GM19395 (cell line): ENCODE measurements around the gene MKRN2.
"Not testable (repeated sequence)": the region's sequence is repeated elsewhere in the genome, so short reads cannot be mapped to it uniquely, and the experiment has no call there.

Experiments
- ATAC-seq: cut with Tn5 transposase; IDR thresholded peaks from one replicate; pipeline ENCODE4 v1.9.1; 2021; ENCODE audit warnings: mild to moderate bottlenecking, moderate library complexity; ENCODE audit not compliant: unreplicated experiment

MKRN2 gene, protein sequence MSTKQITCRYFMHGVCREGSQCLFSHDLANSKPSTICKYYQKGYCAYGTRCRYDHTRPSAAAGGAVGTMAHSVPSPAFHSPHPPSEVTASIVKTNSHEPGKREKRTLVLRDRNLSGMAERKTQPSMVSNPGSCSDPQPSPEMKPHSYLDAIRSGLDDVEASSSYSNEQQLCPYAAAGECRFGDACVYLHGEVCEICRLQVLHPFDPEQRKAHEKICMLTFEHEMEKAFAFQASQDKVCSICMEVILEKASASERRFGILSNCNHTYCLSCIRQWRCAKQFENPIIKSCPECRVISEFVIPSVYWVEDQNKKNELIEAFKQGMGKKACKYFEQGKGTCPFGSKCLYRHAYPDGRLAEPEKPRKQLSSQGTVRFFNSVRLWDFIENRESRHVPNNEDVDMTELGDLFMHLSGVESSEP

GRCh38 chr3:12556690-12557472, at the start of gene MKRN2:
TSS of gene MKRN2 (plus strand) at chr3:12557087. CDS start at chr3:12557151, 64 bp downstream.
- peak; percentile 73 for ATAC-seq

DNA sequence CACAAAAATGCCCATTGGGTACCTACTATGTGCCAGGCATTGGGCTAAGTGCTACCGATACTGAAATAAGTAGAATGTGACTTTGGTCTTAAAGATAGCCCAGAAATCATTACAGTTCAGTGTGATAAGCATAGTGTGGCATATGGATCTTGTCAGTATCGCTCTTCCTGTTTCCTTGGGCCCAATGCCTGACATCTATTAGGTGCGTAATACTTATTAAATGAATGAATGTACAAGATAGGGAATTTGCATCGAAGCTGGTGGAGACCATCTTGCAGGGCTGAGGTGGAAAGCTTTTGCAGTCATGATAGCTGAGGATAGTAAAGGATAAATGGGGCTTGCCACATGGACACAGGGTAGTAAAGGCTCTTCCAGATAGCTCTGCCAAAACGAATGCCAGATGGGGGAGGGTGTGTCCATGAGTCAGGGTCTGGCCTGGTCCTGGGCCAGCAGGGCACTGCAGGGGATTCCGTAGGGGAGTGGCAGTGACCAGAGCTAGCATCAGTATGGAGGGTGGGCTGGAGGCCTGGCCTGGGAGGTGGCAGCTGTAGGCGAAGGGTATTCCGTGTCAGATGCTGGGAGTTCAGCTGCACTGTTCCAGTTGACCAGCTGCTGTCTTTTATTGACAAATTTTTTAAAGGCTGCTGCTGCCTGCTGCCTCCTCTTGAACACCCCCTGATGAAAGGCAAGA, 49.2 kb upstream of the MKRN2 start:
- ATAC-seq: no peak

DNA sequence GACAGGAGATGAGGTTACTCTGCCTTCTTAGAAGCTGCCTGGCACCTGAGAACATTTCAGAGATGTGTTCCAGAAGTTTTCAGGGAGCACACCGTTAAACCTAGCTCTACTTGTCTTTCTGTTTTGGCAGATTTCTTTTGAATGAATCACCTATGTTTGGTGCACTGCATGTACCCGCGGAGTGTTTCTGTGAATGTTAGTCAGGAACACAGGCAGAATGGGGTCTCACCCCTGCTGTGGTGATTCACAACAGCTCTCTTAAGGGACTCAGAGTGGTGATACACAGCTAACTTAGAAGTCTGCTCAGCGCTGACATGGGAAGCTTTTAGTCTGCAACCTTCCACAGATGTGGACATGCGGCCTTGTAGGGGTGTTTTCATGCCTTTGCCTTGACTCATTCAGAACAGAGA, 48.6 kb upstream of the MKRN2 start:
- ATAC-seq: no peak

DNA sequence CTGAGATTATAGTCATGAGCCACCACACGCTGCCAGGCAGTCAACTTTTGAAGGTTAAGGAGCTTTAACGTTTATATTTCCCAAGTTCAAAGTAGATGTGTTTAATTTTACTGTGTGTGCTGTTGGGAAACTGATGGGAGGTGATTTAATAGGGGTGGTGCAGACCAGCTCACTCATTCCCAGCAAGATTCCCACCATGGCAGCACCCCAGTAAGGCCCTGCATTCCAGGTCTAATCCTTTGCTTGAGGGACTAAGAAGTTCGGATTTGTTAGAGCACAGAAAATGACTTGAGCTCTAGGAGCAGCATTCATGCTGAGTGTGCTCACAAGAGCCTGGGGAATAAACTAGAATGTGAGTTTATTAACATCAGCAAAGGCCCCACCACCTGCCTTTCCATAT, 47.4 kb upstream of the MKRN2 start:
- ATAC-seq: no peak

DNA sequence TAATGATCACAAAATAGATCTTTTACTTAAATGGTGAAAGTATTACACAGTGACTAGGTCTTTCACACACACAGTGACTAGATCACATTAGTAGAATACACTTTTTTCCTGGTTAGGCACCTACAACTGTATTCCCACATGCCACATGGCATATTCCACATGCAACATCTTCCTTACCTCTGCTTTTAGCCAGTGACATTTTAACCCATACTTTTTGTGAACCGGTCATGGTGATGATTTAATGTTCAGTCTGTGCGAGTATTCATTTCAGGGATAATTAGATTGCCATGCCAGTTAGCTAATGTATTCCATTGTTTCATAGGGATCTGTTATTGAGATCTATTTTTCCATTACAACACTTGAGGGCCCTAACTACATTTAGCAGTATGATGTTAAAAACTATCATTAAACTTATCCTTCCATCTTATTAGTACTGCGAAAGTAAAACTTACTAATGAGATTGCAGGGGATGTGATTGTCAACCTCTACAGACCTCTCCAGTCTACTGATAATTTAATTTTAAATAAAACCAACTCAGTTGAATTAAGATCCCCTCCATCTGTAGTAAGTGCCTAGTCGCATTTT, 44.3 kb upstream of the MKRN2 start:
- ATAC-seq: no peak

GRCh38 chr3:12513694-12514446, 43.0 kb upstream of the MKRN2 start:
- ATAC-seq: no peak

DNA sequence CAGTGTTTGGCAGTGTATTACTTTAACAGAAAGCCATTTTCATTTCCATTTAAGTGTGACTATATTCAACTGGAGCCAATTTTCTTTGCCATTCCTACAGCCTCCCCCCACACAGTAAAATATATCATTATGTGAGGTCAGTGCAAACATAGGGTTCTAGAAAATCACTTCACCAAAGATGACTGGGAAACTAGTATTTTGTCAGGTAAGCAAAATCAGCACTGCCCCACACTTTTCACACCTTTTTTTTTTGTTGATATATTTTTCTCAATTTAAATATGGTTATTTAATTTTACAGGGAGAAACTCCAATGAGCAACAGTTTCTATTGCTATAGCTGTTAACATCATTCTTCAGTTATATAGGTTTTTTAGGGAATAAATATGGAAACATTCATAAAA, 41.3 kb upstream of the MKRN2 start:
- ATAC-seq: no peak

DNA sequence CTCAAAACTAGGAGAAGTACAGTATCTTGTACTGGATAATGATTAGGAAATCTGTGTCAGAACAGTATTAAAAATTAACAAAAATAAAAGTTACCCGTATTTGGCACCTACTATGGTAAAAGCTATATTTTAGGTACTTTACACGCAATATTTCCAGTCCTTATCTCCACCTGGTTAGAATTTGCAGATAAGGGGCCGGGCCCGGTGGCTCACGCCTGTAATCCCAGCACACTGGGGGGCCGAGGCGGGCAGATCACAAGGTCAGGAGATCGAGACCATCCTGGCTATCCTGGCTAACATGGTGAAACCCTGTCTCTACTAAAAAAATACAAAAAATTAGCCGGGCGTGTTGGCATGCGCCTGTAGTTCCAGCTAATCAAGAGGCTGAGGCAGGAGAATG, 40.0 kb upstream of the MKRN2 start:
- no peak for ATAC-seq

GRCh38 chr3:12518261-12519028, 38.4 kb upstream of the MKRN2 start:
- ATAC-seq: no peak

DNA sequence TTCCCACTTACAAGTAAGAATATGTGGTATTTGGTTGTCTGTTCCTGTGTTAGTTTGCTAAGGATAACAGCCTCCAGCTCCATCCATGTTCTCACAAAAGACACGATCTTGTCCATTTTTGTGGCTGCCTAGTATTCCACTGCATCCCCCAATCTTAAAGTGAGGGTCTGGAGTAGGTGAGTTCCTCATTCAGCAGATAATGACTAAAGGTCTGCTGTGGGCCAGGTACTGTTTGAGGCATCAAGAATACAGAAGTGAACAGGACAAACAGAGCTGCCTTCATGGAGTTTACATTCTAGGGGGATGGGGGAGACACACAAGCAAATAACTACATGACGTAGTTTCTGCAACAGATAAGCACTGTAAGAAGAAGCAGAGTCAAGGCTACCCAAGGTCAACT, 35.9 kb upstream of the MKRN2 start:
- no peak for ATAC-seq

- no peak for ATAC-seq
Observed at GRCh38 chr3:12522721-12523120, 34.2 kb upstream of the MKRN2 start.

DNA sequence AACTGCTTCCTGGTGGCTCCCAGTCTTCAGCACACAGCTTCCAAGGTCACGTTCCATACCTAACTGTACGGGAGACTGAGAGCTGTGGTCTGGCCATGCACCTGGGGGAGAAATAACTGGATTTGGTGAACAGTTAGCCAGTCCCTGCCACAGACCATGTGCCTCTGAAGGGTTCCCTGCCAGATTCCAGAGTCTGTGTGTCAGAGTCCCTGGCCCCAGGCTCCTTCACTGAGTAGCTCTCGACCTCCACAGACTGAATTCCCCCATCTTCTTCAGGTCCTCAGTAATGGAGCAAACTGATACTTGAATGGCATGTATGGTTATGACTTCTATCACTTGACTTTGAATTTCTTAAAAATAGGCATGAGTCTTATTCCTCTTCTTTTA, 29.1 kb upstream of the MKRN2 start:
- no peak for ATAC-seq

- no peak for ATAC-seq
Observed at GRCh38 chr3:12532182-12532581, 24.7 kb upstream of the MKRN2 start.

GRCh38 chr3:12536423-12536822, 20.5 kb upstream of the MKRN2 start:
- no peak for ATAC-seq

GRCh38 chr3:12541625-12542024, 15.3 kb upstream of the MKRN2 start:
- ATAC-seq: no peak

DNA sequence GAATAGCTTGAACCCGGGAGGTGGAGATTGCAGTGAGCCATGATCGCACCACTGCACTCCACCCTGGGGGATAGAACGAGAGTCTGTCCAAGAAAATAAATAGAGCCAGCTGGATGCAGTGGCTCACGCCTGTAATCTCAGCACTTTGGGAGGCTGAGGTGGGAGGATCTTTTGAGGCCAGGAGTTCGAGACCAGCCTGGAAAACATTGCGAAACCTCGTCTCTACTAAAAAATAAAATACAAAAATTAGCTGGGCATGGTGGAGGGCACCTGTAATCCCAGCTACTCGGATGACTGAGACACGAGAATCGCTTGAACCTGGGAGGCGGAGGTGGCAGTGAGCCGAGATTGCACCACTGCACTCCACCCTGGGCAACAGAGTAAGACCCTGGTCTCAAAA, 13.4 kb upstream of the MKRN2 start:
- ATAC-seq: not testable (repeated sequence)

DNA sequence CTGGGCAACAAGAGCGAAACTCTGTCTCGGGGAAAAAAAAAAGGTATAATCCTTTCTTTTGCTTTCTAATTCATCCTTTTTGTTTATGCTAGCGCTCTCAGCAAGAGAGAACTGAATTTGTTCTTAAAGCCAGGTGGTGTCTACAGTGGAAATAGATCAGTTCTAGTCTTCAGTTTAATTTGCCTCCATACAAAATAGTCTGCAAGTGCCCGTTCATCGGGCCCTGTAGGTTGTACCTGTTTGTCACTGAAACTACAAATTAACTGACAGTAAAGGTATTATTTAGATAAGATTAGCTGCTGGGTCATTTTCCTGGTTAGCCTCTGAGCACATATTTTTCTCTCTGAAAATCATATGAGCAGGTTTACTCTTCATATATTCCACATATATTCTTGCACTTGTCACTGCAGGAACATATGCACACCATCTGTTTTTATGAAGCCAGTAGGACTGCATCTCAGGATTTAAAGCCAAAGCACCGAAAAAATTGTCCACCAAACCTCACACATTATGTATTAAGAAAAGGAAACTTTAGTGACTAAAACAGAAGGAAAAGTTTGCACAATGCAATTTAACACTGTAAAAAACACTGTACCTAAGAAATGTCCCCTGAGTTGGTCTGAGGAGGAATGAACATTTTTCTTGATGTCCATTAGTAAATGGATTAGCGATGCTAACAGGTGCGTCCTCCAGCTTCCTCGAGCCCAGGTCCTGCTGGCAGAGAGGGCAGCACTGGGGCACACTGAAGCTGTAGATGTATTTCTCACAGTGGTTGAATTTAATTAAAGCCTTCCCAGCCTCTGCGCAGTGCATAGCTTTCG, 12.0 kb upstream of the MKRN2 start:
- ATAC-seq: no peak

DNA sequence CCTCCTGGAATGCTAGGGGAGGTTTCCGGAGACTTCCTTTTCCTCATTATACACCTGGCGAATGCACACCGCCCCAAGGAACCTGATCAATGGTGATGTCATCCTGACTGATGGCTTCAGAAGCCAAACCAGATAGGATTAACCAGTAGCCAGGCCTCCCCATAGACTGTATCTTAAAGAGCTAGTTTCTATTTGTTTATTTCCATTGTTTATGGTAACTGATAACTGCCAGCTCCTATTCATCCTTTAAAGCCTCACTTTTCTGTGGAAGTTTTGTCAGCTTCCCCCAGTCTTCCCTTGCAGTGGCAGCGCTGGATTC, 11.5 kb upstream of the MKRN2 start, which contains the start of gene MKRN2OS:
TSS of gene MKRN2OS (minus strand) at position 27 of the 319 bp plus-strand sequence. CDS start 35 bp downstream, outside the sequence.
- ATAC-seq: no peak
